SK-MEL-5 (cell line): ENCODE data around the gene ARRDC4. TPM values are rescaled to one million over a fixed set of nuclear protein-coding genes. Genes with fewer than 3 reads are reported as not detected.
"Not testable (repeated sequence)": the region's sequence is repeated elsewhere in the genome, so short reads cannot be mapped to it uniquely, and the experiment has no call there.

Source experiments
- DNase-seq: peaks from one replicate; pipeline ENCODE4 v3.0.0-alpha.2; 2016; ENCODE audit warnings: low read depth, low spot score
- in situ Hi-C: cut with HindIII; loops from 2 replicates; pipeline ENCODE4 v1.10.0; 2016; ENCODE audit warnings: low sequenced_read_pairs, high pct_unique_total_duplicates, low pct_unique_long_range_greater_than_20kb
- total RNA-seq: library from RNA; depleted of rRNA; stranded (reverse); fragments of >200 nt; shearing (Covaris generic); gene quantifications from 2 replicates; pipeline ENCODE4 v1.2.3, GENCODE V29; 2014

The ARRDC4 gene
- total RNA-seq, 1 experiment from 2014 or later, result 1.4 TPM

DNA sequence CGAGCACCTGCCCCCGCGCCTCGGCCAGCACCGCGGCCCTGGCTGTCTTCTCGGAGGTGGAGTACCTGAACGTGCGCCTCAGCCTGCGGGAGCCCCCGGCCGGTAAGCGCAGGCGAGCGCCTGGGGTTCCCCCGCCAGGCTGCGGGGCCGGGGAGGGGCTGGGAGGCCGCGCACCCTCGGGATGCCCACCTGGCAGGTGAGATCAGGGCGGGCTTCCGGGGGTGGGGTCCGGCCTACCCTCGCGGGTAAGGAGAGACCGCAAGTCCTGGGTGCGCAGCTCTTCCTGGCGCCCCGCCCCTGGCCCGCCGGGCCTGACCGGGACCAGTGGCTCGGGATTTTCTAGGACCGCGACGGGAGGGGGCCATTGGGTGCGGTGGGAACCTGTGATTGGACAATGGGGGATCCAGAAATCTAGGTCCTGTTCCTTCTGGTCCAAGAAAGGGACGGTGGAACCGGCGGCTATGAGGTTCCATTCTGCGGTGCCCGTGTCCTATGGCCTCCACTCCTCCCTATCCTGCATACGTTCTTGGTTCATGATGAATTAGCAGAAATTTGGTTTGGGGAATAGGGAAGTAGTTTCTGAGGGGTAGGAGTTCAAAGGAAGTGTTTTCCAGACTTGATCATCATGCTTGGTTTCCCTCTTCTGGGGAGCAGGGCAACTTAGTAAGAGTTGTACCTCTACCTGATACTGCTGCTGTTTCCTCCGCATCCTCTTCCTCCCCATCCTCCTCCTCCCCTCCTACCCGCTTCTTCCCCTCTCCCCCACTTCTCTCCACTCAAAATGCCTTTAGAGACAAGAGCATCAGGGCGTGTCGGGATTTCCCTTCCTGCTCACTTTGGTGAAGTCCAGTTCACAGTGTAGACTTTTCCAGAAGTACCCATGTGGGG lies 808 bp downstream of the ARRDC4 start:
- DNase-seq, result no peak
- in situ Hi-C loops, result no loop called here

DNA sequence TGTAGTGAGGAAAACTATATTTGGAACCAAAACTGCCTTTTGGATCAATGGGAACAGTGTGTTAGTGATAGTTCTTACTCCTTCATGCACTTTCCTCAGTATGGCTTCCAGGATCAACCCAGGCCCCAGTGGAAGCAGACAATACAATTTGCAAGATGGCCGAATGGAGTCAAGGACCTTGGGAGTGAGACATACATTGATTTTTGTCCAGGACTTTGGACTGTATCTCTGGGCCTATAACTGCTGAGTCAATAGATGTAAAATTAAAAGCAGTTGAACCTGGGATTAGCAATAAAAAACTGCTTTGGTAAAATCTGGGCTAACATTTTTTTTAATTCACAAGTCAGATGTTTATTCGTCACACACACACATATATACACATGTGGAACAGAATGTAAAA lies 1.8 kb downstream of the ARRDC4 start:
- in situ Hi-C loops, result no loop called here
- no peak for DNase-seq

DNA sequence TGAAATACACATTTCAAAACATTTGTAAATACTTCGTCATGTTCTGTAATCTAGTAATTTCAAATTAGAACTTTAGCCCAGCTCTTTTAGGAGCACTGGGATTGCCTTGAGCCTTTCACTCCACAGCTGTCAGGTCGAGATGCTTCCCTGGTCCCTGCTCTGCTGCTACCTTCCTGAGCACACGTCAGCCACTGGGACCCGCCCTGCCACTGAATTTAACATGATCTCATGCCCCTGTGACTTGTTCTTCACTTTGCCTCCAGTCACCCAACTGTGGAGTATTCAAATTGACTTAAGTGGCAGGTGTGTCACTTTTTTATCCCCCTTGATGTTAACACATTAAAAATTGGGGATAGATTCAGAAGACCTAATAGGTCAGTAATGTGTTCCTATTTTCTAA lies 3.3 kb downstream of the ARRDC4 start:
- no peak for DNase-seq
- in situ Hi-C loops, result no loop called here

DNA sequence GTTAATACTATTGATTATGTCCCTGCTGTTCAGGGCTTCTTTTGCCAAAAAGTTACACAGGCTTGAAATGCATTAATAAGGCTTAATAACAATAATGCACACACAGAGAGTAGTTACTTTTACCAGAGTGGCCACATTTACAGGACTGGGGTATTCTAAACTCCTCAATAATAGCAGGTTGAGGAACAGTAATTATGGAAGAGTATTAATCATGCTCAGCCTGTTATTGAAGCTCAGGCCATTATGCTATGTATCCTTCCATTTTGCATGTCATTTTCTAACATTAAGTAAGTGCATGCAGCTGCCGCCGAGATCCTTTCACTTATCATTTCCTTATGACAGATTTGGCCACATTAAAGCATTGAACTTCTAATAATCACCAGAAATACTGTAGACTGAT lies 5.7 kb downstream of the ARRDC4 start:
- in situ Hi-C loops, result no loop called here
- no peak for DNase-seq

DNA sequence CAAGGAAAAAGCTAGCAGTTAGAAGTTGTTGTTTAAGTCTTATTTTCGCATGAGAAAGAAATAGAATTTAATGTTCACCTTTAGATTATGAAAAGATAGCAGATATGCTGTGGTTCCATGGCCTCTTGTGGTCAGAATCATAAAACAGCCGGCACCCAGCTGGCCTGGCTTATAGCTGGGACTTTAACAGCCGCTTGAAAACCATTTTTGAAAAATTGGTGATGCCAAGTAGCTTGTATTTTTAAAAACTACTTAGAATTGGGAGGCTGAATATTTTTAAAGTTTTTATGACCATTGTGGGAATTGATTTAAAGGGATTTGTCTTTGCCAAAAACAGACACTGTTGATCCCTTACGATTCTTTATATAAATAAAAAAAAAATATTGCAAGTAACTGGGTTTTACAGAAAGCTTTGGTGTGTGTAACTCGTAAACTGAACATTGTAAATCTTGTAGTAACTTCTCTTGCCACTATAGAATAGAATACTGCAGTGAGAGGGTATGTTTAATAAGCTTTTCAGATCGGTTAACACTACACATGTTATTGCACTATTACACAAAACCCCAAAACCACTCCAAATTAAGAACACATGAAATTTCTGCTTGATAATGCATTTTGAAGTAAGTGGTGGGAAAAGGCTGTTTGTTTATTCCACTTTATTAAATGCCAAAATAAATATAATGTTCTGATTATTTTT lies 6.6 kb downstream of the ARRDC4 start:
- in situ Hi-C loops, result no loop called here

DNA sequence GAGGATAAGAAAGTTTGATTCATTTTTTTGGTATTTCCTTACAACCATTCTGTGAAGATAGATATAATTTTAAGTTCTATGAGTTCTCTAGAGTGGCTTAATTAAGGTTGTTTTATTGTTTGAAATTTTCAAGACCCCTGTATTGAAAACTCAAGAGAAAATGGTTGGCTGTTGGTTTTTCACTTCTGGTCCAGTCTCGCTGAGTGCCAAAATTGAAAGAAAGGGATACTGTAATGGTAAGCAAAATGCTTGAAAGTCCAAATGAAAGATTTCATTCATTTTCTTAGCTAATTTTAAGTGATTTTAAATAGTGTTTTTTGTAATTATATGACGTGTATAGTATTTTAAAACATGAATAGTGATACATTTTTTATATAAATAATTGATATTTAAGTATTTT lies 7.4 kb downstream of the ARRDC4 start:
- DNase-seq, result no peak

More for the DNA sequence above, 6.6 kb downstream of the ARRDC4 start:
- DNase-seq, result no peak

DNA sequence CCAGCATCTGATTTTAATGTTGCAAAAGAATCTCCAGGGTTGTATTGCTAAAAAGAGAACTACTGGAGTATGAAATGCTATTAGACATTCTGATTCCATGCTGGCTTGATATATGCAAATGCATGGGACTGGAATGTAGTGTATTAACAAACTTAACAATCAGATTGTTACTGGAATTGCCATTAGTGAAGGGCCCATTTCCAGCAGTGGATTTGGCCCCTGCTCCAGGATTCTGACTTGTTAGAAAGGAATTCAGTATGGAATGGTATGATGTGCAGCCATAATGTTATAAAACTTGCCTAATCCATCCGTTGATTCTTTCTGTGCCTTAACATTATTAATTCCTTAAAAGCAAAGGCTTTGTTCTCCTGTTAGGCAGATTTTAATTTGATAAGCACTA lies 7.9 kb downstream of the ARRDC4 start:
- in situ Hi-C loops, result no loop called here
- no peak for DNase-seq

More for the DNA sequence above, 7.4 kb downstream of the ARRDC4 start:
- in situ Hi-C loops, result no loop called here

DNA sequence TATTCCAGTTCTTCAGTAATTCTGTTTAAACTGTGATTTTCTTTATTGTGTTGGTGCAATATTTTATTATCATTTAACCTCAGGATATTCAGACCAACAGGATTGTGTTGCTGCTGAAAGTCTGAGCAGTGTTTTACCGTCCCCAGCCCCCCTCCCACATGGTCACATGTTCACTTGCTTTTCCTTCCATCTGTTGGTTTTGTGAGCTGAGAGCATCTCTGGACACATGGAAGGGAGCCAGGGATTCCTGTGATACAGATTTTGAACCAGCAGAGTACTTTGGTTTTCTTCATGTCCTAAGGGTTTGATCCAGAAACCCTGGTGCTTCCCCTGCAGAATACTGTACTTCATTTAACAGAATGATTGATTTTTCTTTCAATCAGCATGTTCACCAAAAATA lies 11.9 kb downstream of the ARRDC4 start:
- no peak for DNase-seq
- in situ Hi-C loops, result no loop called here

DNA sequence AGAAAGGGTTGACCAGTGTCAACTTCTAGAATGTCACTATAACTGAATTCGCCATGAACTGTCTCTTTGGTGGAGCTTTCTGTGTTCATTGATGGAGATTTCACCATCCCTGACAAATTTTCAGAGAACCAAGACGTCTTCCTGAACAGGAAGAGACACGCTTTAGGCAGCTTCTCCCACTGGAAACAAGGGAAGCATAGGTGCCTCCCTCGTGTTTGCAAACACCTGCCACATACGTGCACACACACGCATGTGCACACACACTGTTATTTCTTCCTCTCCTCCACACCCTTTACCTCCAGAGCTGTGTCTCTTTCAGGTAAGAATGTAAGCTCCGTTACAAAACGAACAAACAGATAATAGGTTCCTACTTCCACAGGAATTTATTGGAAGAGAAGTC lies 15.6 kb downstream of the ARRDC4 start:
- in situ Hi-C loops, result no loop called here
- no peak for DNase-seq

DNA sequence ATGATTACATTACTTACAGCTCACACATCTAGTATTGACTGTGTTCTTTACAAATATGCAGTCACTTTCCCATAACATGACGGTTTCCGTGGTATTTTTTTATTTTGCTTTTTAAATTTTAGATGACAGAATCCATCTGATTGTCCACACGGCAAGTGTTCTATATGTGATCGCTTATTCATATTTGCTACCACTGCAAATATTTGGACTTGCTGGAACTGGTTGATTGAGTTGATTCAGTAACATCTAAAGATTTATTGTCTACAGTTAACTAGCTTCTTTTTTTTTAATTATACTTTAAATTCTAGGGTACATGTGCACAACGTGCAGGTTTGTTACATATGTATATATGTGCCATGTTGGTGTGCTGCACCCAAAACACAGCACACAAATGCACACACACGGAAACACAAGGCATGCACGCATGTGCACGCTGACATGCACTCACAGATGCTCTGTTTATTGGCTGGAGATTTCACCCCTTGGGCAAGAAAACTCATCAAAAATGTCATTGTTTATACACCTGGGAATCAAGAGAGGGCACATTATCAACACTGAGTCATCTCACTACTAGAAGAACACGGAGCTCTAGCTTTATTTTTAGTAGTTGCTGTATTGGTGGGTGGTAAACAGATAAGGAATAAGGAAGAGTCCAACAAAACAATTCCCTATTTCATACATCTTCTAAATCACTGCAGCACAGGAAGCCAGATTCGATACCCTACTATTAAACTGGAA lies 16.4 kb downstream of the ARRDC4 start:
- in situ Hi-C loops, result no loop called here
- no peak for DNase-seq

DNA sequence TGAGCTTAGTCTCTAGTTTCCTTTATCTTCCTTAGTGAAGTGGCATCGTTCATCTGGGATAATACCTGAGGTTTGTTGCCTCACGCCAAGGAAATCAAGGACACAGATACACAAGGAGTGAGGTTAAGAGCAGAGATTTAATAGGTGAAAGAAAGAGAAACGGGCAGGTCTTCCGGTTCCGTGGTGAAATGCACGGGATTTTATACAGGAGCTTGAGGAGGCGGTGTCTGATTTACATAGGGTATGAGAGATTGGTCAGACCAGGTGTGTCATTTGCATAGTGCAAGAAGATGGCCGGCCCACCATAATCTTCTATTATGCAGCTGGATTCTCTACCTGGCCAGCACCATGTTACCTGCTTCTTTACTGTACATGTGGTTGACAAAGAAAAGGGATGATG lies 17.2 kb downstream of the ARRDC4 start:
- in situ Hi-C loops, result no loop called here

DNA sequence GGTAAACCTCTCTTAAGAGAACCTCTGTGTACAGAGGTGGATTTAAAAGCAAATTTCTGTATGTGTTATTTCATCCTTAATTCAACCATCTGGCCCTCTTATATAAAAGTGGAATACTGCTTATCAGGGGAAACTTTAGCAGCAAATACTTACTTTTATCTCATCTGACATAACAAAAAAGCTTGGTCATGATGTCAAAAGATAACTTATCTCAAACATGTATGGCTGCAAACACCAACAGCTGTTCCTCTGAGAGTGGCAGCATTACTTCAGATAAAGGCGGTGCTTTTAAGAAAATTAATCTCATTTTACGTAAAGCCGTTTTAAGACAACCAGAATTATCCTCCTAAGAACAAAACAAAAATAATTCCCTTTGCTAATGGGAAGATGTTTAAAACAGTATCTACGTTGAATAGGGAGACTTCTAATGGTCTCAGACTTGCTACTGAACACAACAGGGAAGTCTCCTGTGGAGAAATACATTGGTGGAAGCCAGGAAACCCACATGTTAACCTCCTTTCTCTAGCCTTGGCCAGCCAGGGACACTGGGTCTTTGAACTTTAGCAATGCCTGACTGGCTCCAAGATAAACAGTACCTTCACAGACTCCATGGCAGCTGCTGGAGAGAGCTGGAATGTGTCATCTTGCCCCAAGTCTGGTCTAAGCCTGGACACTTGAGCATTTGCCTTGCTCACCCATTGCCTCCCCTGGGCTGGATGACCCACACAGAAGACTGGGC lies 18.1 kb downstream of the ARRDC4 start:
- in situ Hi-C loops, result no loop called here
- no peak for DNase-seq

More for the DNA sequence above, 17.2 kb downstream of the ARRDC4 start:
- DNase-seq, result no peak

DNA sequence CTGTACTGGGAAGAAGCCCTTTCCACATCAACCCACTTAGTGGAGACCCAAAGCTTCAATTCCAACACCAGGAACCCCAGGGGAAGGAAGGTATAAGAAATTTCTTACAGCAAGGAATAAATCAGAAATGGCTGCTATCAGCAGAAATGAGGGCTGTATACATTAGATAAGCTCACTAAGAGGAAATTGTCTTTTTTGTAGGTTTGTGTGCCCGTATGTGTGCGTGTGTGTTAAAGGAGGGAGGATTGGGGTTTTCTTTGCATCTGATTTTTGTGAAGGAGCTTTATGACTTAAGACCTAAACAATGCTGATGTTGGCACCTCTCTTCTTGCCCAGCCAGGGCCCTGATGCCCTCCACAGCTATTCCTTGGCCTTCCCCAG lies 18.6 kb downstream of the ARRDC4 start:
- in situ Hi-C loops, result no loop called here

DNA sequence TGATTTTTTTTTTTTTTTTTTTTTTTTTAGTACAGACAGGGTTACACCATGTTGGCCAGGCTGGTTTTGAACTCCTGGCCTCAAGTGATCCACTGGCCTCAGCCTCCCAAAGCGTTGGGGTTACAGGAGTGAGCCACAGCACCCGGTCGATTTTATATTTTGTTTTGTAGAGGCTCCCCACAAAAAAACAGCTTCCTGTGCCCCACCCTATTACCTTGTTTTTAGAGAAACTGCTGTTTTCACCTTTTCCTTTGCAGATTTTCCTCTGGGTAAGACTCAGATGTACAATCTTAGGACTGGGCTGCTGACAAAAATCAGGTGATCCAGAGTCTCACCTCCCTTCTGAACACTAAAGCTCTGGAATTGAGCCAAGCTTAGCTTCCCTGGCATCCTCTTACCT lies 20.6 kb downstream of the ARRDC4 start:
- in situ Hi-C loops, result no loop called here
- no peak for DNase-seq

More for the DNA sequence above, 18.6 kb downstream of the ARRDC4 start:
- DNase-seq, result no peak

DNA sequence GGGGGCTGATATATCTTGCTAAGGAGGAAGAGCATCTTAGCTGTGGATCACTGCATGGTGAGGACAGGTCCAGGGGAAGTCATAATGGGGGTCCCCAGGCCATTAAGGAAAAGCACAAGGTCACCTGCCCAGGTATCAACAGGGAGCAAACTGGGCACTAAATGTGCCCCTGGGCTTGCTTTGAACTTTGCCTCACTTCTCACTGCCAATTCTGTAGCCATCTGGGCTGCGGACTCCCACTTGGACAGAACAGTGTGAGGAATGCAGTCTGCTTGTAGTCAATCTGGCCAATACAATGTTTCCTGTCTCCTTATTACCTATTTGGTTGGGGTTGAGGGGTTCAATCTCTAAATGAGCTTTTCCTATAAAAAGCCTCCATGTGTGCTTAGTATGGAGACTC lies 21.3 kb downstream of the ARRDC4 start:
- DNase-seq, result no peak
- in situ Hi-C loops, result no loop called here

DNA sequence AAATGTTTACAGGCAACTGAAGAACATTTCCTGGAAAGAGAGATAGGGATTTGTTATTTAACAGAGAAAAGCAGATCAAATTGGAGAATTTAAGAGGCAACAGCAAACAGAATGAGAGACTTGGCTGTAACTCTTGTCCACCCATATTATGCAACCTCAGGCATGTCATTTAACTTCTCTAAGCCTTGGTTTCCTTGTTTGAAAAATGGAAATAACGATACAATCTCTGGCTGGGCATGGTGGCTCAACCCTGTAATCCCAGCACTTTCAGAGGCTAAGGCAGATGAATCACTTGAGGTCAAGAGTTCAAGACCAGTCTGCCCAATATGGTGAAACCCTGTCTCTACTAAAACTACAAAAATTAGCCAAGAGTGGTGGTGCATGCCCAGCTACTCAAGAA lies 23.7 kb downstream of the ARRDC4 start:
- in situ Hi-C loops, result no loop called here

DNA sequence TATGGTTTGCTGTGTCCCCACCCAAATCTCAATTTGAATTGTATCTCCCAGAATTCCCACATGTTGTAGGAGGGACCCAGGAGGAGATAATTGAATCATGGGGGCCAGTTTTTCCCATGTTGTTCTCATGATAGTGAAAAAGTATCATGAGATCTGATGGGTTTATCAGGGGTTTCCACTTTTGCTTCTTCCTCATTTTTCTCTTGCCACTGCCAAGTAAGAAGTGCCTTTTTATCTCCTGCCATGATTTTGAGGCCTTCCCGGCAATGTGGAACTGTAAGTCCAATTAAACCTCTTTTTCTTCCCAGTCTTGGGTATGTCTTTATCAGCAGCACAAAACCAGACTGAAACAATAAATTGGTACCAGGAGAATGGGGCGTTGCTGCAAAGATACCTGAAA lies 25.5 kb downstream of the ARRDC4 start:
- DNase-seq, in situ Hi-C loops: not testable (repeated sequence)

More for the DNA sequence above, 23.7 kb downstream of the ARRDC4 start:
- no peak for DNase-seq

DNA sequence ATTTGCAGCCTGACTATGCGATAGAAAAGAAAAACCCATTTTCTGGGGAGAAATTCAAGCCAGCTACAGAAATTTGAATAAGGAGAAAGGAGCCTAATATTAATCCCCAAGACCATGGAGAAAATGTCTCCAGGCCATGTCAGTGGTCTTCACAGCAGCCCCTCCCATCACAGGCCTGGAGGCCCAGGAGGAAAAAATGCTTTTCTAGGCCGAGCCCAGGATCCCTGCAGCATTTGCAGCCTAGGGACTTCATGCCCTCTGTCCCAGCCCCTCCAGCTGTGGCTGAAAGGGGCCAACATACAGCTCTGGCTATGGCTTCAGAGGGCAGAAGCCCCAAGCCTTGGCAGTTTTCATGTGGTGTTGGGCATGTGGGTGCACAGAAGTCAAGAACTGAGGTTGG lies 26.3 kb downstream of the ARRDC4 start:
- no peak for DNase-seq
- in situ Hi-C loops, result no loop called here
